Neural crest cell (in vitro differentiated cells): ENCODE data around the gene IFT57. TPM values are rescaled to one million over a fixed set of nuclear protein-coding genes. Genes with fewer than 3 reads are reported as not detected.

Experiments
- DNase-seq: peaks from one replicate; pipeline ENCODE4 v3.0.0; 2021; ENCODE audit warnings: low read depth, mixed read lengths, low spot score
- H3K27ac Mint-ChIP-seq: one replicate; pipeline ENCODE4 v1.8.0; 2021; ENCODE audit warnings: mild to moderate bottlenecking, mixed read lengths; ENCODE audit not compliant: unreplicated experiment
- H3K27me3 Mint-ChIP-seq: 2 replicates; pipeline ENCODE4 v1.8.0; 2021; ENCODE audit warnings: low read depth, mild to moderate bottlenecking, mixed read lengths
- H3K36me3 Mint-ChIP-seq: 2 replicates; pipeline ENCODE4 v1.8.0; 2021; ENCODE audit warnings: low read depth, mild to moderate bottlenecking, mixed read lengths
- H3K4me1 Mint-ChIP-seq: 2 replicates; pipeline ENCODE4 v1.8.0; 2021; ENCODE audit warnings: mixed read lengths
- H3K4me3 Mint-ChIP-seq: one replicate; pipeline ENCODE4 v1.8.0; 2021; ENCODE audit warnings: mild to moderate bottlenecking, mixed read lengths
- H3K9me3 Mint-ChIP-seq: 2 replicates; pipeline ENCODE4 v1.8.0; 2021; ENCODE audit warnings: mixed read lengths
- CTCF ChIP-seq: fragments of 200-600 bp; sonication (generic); conservative IDR thresholded peaks from 2 replicates; pipeline ENCODE4 v1.5.0; 2021; ENCODE audit warnings: antibody characterized with exemption, mild to moderate bottlenecking
- total RNA-seq: library from RNA; stranded (reverse); gene quantifications from 2 replicates; pipeline ENCODE4 v1.2.1, GENCODE V29; 2021

The IFT57 gene
- total RNA-seq, 1 donor from 2014 or later = 47.6 TPM

GRCh38 chr3:108113975-108114374, 108.2 kb downstream of the IFT57 start:
- no peak overlapping the region for H3K4me3 Mint-ChIP-seq
- H3K27me3 Mint-ChIP-seq = no peaks in the 10 kb centered on the region
- H3K9me3 Mint-ChIP-seq = peaks cover 3% of the 10 kb centered on the region
- no peak for TF ChIP-seq CTCF
- no peak for DNase-seq
- no peaks in the 10 kb centered on the region for H3K4me1 Mint-ChIP-seq
- no peaks in the 10 kb centered on the region for H3K36me3 Mint-ChIP-seq
- H3K27ac Mint-ChIP-seq = no peak overlapping the region

GRCh38 chr3:108110934-108111333, 111.3 kb downstream of the IFT57 start:
- no peak for TF ChIP-seq CTCF
- H3K4me3 Mint-ChIP-seq = no peak overlapping the region
- no peaks in the 10 kb centered on the region for H3K9me3 Mint-ChIP-seq
- peak overlapping the region; percentile 46 for H3K27ac Mint-ChIP-seq
- no peaks in the 10 kb centered on the region for H3K36me3 Mint-ChIP-seq
- peaks cover under 1% of the 10 kb centered on the region for H3K4me1 Mint-ChIP-seq
- no peaks in the 10 kb centered on the region for H3K27me3 Mint-ChIP-seq
- no peak for DNase-seq

Other genes with a start within 250 kb of the IFT57 start
- 43.4 and 48.3 TPM in 2 replicates for gene CD47, start 131.4 kb downstream of the IFT57 start, total RNA-seq
- gene HHLA2, start 74.1 kb upstream of the IFT57 start, total RNA-seq = not detected in 2 replicates